Epithelial cell of esophagus (primary cell): ENCODE data around the gene CLVS2.

ENCODE experiments used
- DNase-seq: peaks from one replicate; pipeline ENCODE4 v3.0.0; 2010; ENCODE audit warnings: low read depth
- H3K4me3 ChIP-seq: 2 replicates; pipeline ENCODE4 v1.5.1; 2011; ENCODE audit warnings: mild to moderate bottlenecking, low read length, control low read depth
- TF ChIP-seq, protein P1 (sequence below): IDR thresholded peaks from 2 replicates; pipeline ENCODE4 v1.5.1; 2011; ENCODE audit warnings: low read depth, mild to moderate bottlenecking, low read length, control low read depth, inconsistent platforms; ENCODE audit not compliant: insufficient read depth; ENCODE audit errors: missing control alignments

The CLVS2 gene

DNA sequence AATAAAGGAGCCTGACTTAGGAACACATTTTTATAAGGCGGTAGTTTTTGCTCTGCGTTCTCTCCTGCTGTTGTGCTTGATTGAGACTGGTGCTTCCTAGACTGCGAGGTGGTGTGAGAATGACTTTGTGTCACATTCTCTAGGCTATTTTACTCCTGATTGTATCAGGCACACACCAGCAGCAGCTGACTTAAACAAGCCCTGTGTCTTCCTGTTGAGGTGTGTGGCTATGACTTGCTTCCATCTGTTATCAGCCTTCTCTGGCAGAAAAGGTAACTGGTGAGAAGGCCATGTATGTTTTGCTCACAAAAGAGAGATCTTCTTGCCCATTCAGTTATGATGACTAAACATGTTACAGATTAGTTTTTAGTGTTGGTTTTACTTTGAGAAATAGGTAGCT is 43.4 kb downstream of the CLVS2 start:
- no peak overlapping the region for H3K4me3 ChIP-seq
- TF ChIP-seq, protein P1, sequence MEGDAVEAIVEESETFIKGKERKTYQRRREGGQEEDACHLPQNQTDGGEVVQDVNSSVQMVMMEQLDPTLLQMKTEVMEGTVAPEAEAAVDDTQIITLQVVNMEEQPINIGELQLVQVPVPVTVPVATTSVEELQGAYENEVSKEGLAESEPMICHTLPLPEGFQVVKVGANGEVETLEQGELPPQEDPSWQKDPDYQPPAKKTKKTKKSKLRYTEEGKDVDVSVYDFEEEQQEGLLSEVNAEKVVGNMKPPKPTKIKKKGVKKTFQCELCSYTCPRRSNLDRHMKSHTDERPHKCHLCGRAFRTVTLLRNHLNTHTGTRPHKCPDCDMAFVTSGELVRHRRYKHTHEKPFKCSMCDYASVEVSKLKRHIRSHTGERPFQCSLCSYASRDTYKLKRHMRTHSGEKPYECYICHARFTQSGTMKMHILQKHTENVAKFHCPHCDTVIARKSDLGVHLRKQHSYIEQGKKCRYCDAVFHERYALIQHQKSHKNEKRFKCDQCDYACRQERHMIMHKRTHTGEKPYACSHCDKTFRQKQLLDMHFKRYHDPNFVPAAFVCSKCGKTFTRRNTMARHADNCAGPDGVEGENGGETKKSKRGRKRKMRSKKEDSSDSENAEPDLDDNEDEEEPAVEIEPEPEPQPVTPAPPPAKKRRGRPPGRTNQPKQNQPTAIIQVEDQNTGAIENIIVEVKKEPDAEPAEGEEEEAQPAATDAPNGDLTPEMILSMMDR: no peak
- DNase-seq: no peak

DNA sequence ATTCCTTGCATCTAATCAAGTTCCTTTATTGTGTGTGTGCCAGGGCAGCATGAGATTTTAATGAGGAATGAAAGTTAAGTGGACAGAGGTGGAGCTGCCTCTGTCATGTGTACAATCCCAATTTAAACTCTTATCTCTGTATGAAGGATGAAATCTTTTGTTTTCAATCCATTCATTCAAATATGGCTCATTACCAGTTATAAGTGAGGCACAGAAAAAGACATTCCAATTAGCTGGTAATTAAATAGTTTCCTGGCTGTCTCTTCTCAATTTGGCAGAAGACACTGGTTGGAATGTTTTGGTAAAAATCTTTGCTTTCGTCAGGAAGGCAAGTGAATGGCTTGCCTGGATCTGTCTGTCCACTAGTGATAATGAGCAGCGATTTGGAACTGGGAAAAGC is 46.4 kb downstream of the CLVS2 start:
- H3K4me3 ChIP-seq: no peak overlapping the region
- TF ChIP-seq, protein P1: no peak
- no peak for DNase-seq

DNA sequence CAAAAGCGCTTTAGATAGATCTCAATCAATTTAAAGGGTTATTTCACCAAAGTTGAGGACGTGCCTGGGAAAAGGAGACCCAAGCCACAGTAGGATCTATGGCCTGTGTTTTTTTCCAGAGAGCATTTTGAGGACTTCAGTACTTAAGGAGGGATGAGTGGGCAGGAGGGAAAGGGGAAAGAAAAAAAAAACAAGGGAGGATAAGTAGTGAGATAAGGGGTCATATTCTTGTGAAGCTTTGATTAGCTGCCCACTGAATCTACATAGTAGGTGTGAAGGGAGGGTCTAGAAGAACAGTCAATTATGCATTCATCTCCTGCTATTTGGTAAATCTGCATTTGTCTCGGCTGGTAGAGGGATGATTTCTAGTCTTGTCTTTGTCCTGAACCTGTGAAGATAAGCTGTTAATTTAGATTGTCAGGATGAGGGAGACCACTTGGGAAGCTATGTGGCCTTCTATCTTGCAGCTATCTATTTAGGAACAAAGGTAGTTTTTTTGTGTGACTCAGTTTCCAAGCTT is 48.4 kb downstream of the CLVS2 start:
- no peak for DNase-seq
- H3K4me3 ChIP-seq: no peak overlapping the region
- TF ChIP-seq, protein P1: no peak

DNA sequence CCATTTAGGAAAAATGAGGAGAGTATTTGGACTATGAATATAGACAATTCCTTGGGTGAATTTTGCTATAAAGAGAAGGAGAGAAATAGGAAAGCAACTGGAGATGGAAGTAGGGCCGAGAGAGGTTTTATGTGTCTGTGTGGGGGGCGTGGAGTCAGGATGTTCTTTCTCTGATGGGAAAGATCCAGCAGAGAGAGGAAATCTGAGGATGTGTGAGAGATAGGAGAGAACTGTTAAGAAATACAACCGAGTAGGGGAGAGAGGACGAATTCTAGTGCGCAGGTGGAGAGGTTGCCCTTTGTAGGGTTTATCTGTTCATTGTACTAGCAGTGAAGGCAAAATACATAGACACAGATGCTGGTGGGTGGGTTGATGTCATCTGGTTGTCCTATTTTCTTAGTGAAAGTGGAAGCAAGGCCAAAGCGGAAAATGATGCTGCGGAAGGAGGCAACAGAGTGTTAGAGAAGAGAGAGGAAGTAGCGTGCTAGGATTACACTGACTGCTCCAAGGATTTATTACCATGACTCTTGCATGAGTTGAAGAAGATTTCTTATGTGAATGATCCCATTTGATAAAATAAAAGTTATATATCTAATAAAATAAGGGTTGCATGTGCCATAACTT is 57.7 kb downstream of the CLVS2 start:
- no peak for DNase-seq
- TF ChIP-seq, protein P1: no peak
- H3K4me3 ChIP-seq: no peak overlapping the region

DNA sequence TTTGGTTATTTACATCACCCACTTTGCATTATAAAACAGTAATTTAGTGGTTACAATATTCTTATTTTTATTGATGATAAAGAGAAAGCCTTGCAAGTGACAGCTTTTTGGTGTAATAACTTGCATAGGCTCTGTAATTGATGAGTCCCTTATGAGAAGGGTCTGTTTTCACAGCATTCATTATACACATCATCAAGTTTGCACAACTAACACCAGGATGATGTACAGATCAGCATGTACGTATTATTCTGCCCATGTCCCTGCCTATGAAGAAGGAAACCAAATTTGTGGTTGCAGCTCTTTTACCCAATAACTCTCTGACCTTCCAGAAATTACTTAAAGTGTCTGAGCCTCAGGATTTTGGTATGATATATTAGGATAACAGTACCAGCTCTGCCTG is 59.2 kb downstream of the CLVS2 start:
- no peak for DNase-seq
- H3K4me3 ChIP-seq: no peak overlapping the region
- TF ChIP-seq, protein P1: no peak

DNA sequence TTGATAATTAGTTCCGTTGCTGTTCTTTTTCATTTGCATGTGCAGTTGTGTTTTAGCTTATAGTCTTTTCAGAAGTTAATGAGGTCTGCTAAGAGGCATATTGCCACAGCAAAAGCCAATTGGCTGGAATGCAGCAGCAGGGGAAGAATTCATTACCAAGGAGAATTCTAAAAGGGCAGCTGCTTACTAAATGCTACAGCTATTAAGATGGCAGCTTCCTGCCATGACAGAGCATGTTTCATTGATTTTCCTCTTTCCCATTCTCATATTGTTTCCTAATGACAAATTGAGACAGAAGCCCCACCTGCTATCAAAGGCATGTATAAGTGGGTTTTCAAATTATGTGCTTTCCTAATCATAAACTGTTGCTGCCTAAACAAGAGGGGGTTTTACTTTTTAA is 66.6 kb downstream of the CLVS2 start:
- no peak for DNase-seq
- H3K4me3 ChIP-seq: no peak overlapping the region
- TF ChIP-seq, protein P1: no peak

DNA sequence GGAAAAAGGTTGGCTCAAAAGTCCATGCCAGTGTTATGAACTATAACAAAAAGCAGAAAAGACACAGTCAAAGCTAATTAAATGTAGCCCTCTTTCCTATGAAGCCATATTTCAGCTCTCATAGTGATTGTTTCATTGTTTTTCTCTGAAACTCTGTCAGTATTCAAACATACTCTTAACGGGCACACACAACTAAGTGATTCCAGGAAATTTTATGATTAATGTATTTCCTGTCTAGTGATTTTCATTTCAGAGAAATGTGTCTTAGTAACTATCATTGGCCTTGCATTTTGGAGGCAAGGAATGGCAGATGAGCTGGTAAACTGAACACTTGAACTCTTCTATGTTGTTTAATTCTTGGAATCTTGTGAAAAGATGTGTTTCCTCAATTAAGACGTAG is 68.0 kb downstream of the CLVS2 start:
- DNase-seq: no peak

More for the DNA sequence above, 68.0 kb downstream of the CLVS2 start:
- no peak overlapping the region for H3K4me3 ChIP-seq
- TF ChIP-seq, protein P1: no peak
